ENCODE data around the gene GJC2. TPM values are rescaled to one million over a fixed set of nuclear protein-coding genes. Genes with fewer than 3 reads are reported as not detected.
"Not testable (repeated sequence)": the region's sequence is repeated elsewhere in the genome, so short reads cannot be mapped to it uniquely, and the experiment has no call there.

The GJC2 gene
- total RNA-seq, 2 donors from 2014 or later, result 0.95 to 3.6 TPM

DNA sequence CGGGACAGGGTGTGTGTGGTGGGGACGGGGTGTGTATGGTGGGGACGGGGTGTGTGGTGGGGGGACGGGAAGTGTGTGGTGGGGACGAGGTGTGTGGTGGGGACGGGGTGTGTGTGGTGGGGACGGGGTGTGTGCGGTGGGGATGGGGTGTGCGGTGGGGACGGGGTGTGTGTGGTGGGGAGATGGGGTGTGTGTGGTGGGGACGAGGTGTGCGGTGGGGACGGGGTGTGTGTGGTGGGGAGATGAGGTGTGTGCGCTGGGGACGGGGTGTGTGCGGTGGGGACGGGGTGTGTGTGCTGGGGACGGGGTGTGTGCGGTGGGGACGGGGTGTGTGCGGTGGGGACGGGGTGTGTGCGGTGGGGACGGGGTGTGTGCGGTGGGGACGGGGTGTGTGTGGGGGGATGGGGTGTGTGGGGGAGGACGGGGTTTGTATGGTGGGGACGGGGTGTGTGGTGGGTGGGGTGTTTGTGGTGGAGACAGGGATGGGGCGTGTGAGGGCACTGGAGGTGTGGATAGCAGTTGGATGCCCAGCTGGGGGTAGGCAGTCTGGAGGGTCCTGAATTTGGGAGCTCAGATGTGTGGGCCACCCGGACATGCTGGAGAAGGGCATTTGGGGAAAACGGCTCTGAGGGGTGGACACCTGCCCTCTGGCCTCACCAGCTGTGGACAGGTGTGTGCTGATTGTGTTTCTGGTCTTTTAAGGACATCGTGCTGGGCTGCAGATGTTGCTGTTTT lies 32.7 kb downstream of the GJC2 start:
- ATAC-seq (ENCODE audit: insufficient number of reproducible peaks, low FRiP score, low read depth), result no peak
- Histone ChIP-seq H3K27ac (no peak overlapping the region), H3K9me3 (no peaks in the 10 kb centered on the region), H3K4me3 (no peak overlapping the region), H3K27me3 (replicated peaks; ENCODE audit: insufficient read depth) (no peaks in the 10 kb centered on the region), H3K4me1 (ENCODE audit: control insufficient read depth in 1 of 2, low read depth in 2 of 2) (no peaks in the 10 kb centered on the region), H3K36me3 (no peaks in the 10 kb centered on the region)
- TF ChIP-seq, protein P1, sequence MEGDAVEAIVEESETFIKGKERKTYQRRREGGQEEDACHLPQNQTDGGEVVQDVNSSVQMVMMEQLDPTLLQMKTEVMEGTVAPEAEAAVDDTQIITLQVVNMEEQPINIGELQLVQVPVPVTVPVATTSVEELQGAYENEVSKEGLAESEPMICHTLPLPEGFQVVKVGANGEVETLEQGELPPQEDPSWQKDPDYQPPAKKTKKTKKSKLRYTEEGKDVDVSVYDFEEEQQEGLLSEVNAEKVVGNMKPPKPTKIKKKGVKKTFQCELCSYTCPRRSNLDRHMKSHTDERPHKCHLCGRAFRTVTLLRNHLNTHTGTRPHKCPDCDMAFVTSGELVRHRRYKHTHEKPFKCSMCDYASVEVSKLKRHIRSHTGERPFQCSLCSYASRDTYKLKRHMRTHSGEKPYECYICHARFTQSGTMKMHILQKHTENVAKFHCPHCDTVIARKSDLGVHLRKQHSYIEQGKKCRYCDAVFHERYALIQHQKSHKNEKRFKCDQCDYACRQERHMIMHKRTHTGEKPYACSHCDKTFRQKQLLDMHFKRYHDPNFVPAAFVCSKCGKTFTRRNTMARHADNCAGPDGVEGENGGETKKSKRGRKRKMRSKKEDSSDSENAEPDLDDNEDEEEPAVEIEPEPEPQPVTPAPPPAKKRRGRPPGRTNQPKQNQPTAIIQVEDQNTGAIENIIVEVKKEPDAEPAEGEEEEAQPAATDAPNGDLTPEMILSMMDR (IDR thresholded peaks at IDR 0.05), result no peak
- no peak for DNase-seq (ENCODE audit: low spot score)

DNA sequence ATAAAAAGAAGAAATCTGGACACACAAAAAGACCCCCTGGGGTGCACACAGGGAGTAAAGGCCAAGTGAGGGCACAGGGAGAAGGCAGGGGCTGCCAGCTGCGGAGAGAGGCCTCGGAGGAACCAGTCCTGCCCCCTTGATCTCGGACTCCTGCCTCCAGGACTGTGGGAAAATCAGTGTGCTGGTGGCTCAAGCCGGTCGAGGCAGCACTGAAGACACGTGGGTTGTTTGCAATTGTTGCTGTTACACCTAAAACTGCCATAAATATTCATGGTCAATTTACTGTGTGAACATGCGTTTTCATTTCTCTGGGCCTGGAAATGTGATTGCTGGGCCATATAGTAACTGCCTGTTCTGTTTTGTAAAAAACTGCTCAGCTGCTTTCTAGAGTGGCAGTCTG lies 34.4 kb downstream of the GJC2 start:
- DNase-seq (ENCODE audit: low spot score) (no peak), ATAC-seq (ENCODE audit: insufficient number of reproducible peaks, low FRiP score, low read depth) (no peak)
- Histone ChIP-seq H3K9me3 (no peaks in the 10 kb centered on the region), H3K27me3 (replicated peaks; ENCODE audit: insufficient read depth) (no peaks in the 10 kb centered on the region), H3K36me3 (no peaks in the 10 kb centered on the region), H3K27ac (no peak overlapping the region), H3K4me3 (no peak overlapping the region), H3K4me1 (ENCODE audit: control insufficient read depth in 1 of 2, low read depth in 2 of 2) (no peaks in the 10 kb centered on the region)
- TF ChIP-seq, protein P1 (IDR thresholded peaks at IDR 0.05), result no peak

DNA sequence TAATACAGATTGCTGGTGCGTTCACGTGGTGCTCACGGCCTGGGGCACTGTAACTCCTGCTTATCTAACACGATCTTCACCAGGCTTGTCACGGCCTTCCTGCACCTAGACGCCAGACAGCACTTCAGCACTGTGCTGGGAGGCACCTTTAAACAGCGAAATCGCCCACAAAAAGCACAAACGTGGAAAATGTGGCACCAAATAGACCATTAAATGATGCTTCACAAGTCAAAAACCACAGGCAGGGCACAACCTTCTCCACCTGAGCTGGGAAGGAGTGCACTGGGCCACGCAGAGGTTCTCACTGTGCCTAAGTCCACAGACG lies 35.9 kb downstream of the GJC2 start:
- TF ChIP-seq, protein P1 (IDR thresholded peaks at IDR 0.05), result no peak
- Histone ChIP-seq H3K4me3 (no peak overlapping the region), H3K9me3 (no peaks in the 10 kb centered on the region), H3K27me3 (replicated peaks; ENCODE audit: insufficient read depth) (no peaks in the 10 kb centered on the region), H3K4me1 (ENCODE audit: control insufficient read depth in 1 of 2, low read depth in 2 of 2) (no peaks in the 10 kb centered on the region), H3K36me3 (no peaks in the 10 kb centered on the region), H3K27ac (no peak overlapping the region)
- no peak for ATAC-seq (ENCODE audit: insufficient number of reproducible peaks, low FRiP score, low read depth)
- no peak for DNase-seq (ENCODE audit: low spot score)

DNA sequence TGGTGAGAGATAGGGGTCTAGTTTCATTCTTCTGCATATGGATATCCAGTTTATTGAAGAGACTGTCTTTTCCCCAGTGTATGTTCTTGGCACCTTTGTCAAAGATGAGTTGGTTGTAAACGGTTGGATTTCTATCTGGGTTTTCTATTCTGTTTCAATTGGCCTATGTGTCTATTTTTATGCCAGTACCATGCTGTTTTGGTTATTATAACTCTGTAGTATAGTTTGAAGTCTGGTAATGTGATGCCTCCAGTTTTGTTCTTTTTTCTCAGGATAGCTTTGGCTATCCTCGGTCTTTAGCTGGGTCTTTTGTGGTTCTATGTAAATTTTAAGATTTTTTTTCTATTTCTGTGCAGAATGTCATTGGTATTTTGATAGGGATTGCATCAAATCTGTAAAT lies 38.5 kb downstream of the GJC2 start:
- ATAC-seq (ENCODE audit: insufficient number of reproducible peaks, low FRiP score, low read depth); H3K36me3 ChIP-seq: not testable (repeated sequence)

DNA sequence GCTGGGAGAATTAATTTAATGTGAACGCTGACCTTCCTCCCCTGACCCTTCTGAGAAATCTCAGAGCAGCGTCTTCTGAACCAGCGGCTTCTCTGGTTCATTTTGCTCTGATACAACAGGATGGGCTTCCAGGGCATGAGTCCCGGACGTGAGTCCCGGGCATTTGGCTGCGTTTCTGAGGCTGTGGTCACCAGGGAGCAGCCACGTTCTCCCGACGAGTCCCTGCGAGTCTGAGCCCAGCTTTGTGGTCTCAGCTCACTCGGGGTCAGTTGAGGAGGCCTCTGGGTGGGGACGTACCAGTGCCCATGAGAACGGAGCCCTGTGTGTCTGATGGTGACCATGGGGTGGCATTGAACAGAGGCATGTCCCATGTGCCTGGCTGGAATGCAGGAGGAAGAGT lies 40.5 kb downstream of the GJC2 start:
- no peak for DNase-seq (ENCODE audit: low spot score)
- TF ChIP-seq, protein P1 (IDR thresholded peaks at IDR 0.05), result no peak
- Histone ChIP-seq H3K4me1 (ENCODE audit: control insufficient read depth in 1 of 2, low read depth in 2 of 2) (no peaks in the 10 kb centered on the region), H3K27me3 (replicated peaks; ENCODE audit: insufficient read depth) (no peaks in the 10 kb centered on the region), H3K4me3 (no peak overlapping the region), H3K27ac (no peak overlapping the region), H3K36me3 (no peaks in the 10 kb centered on the region), H3K9me3 (no peaks in the 10 kb centered on the region)
- ATAC-seq (ENCODE audit: insufficient number of reproducible peaks, low FRiP score, low read depth), result no peak

More for the DNA sequence above, 38.5 kb downstream of the GJC2 start:
- not testable (repeated sequence) for DNase-seq (ENCODE audit: low spot score); H3K27me3 ChIP-seq (replicated peaks; ENCODE audit: insufficient read depth); H3K4me1 ChIP-seq (ENCODE audit: control insufficient read depth in 1 of 2, low read depth in 2 of 2); H3K4me3 ChIP-seq; H3K27ac ChIP-seq; H3K9me3 ChIP-seq

DNA sequence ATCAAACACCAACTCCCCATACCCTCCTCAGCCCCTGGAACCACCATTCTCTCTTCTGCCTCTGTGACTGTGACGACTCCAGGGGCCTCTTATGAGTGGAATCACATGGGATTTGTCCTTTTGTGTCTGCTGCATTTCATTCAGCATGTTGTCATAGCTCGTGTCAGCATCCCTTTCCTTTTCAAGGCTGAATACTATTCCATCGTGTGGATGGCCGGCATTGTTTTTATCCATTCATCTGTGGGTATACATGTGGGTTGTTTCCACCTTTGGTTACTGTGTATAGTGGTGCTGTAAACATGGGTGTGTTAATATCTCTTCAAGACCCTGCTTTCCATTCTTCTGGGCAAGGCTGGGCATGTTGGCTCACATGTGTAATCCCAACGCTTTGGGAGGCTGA lies 41.0 kb downstream of the GJC2 start:
- DNase-seq (ENCODE audit: low spot score) (no peak), ATAC-seq (ENCODE audit: insufficient number of reproducible peaks, low FRiP score, low read depth) (no peak)
- H3K4me1 ChIP-seq (ENCODE audit: control insufficient read depth in 1 of 2, low read depth in 2 of 2), result no peaks in the 10 kb centered on the region
- H3K27ac ChIP-seq, result no peak overlapping the region
- no peak overlapping the region for H3K4me3 ChIP-seq
- H3K36me3 ChIP-seq, result no peaks in the 10 kb centered on the region
- TF ChIP-seq, protein P1 (IDR thresholded peaks at IDR 0.05), result no peak
- no peaks in the 10 kb centered on the region for H3K27me3 ChIP-seq (replicated peaks; ENCODE audit: insufficient read depth)
- no peaks in the 10 kb centered on the region for H3K9me3 ChIP-seq

All from thoracic aorta (tissue), 2 donors.